HEK293 (cell line): ENCODE data around the gene MSL2.

Experiments used
- CTCF ChIP-seq: fragments of 450-650 bp; formaldehyde crosslinking; IDR thresholded peaks from 2 replicates; pipeline ENCODE4 v1.5.1; 2016; ENCODE audit warnings: missing biosample characterization, missing genetic modification characterization
- MYNN ChIP-seq: fragments of 450-650 bp; formaldehyde crosslinking; IDR thresholded peaks from 2 replicates; pipeline ENCODE4 v1.5.1; 2016; ENCODE audit warnings: missing biosample characterization, missing genetic modification characterization, borderline replicate concordance
- PBX3 ChIP-seq: sonication (generic); formaldehyde crosslinking; IDR thresholded peaks from 2 replicates; pipeline ENCODE4 v1.8.1; 2022; ENCODE audit warnings: mild to moderate bottlenecking, moderate library complexity, missing genetic modification reagents
- SP2 ChIP-seq: fragments of 450-650 bp; formaldehyde crosslinking; IDR thresholded peaks from 2 replicates; pipeline ENCODE4 v1.5.1; 2016; ENCODE audit warnings: missing biosample characterization, missing genetic modification characterization
- SP7 ChIP-seq: fragments of 450-650 bp; formaldehyde crosslinking; IDR thresholded peaks from 2 replicates; pipeline ENCODE4 v1.5.1; 2016; ENCODE audit warnings: missing biosample characterization, missing genetic modification characterization
- TCF7L2 ChIP-seq: IDR thresholded peaks from 2 replicates; pipeline ENCODE4 v1.6.1; 2011; ENCODE audit warnings: low read depth, mild to moderate bottlenecking, inconsistent platforms, low read length, moderate library complexity, borderline replicate concordance
- ZBTB8A ChIP-seq: fragments of 450-650 bp; formaldehyde crosslinking; IDR thresholded peaks from 2 replicates; pipeline ENCODE4 v1.5.1; 2016; ENCODE audit warnings: missing biosample characterization, missing genetic modification characterization
- ZNF274 ChIP-seq, 2 experiments: fragments of 200-500 bp in 1 of 2; fragments of 450-650 bp in 1 of 2; sonication (Bioruptor generic) in 1 of 2; formaldehyde crosslinking in 1 of 2; IDR thresholded peaks; 2 replicates each; pipeline versions ENCODE4 v1.5.1 to v1.6.1; 2014 to 2016; ENCODE audit warnings: borderline replicate concordance in 1 of 2, inconsistent platforms in 1 of 2, low read length in 1 of 2, missing biosample characterization in 1 of 2, missing genetic modification characterization in 1 of 2
- ZNF394 ChIP-seq: fragments of 450-650 bp; formaldehyde crosslinking; IDR thresholded peaks from 2 replicates; pipeline ENCODE4 v1.5.1; 2016; ENCODE audit warnings: missing biosample characterization, missing genetic modification characterization, mild to moderate bottlenecking, moderate library complexity, borderline replicate concordance
- ZNF514 ChIP-seq: fragments of 450-650 bp; formaldehyde crosslinking; IDR thresholded peaks from 2 replicates; pipeline ENCODE4 v1.5.1; 2016; ENCODE audit warnings: missing biosample characterization, missing genetic modification characterization
- ZNF558 ChIP-seq: fragments of 450-650 bp; formaldehyde crosslinking; IDR thresholded peaks from 2 replicates; pipeline ENCODE4 v1.5.1; 2016; ENCODE audit warnings: missing biosample characterization, missing genetic modification characterization
- ZNF785 ChIP-seq: fragments of 450-650 bp; formaldehyde crosslinking; IDR thresholded peaks from 2 replicates; pipeline ENCODE4 v1.5.1; 2016; ENCODE audit warnings: missing biosample characterization, missing genetic modification characterization

- TF ChIP-seq TCF7L2 (no peak), CTCF (tag by site-specific recombination) (no peak), SP7 (tag by site-specific recombination) (no peak), PBX3 (CRISPR knock-in tag) (no peak), ZNF785 (tag by site-specific recombination) (no peak), ZNF514 (tag by site-specific recombination) (no peak), ZBTB8A (tag by site-specific recombination) (no peak), MYNN (tag by site-specific recombination) (no peak), ZNF558 (tag by site-specific recombination) (no peak), ZNF394 (tag by site-specific recombination) (no peak), SP2 (tag by site-specific recombination) (no peak), ZNF274 (IDR thresholded peaks at IDR 0.05; ENCODE audit: low read length) (no peak), ZNF274 (tag by site-specific recombination; IDR thresholded peaks at IDR 0.05; ENCODE audit: borderline replicate concordance) (no peak)
Measured at GRCh38 chr3:136177876-136178275, 18.3 kb downstream of the MSL2 start.
